Measurements from ENCODE around the gene SORL1-AS1.

SORL1-AS1 gene

DNA sequence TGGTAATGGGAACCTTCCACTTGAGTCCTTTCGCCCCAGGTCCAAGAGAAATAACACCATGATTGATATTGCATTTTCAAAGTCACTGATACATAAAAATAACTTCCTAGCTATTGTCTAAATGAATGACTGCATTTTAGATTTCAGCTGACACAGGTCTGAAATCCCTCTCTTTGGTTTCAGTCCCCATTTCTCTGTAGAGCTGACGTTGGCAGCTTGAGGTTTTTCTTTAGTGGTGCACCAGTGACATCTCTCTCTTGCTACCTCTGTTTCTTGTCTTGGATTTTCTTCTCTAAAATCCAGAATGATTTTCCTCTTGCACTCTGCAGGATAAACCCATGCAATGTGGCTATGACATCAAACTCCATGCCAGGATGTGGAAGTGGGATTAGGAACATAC, 32.4 kb downstream of the SORL1-AS1 start:
- Histone ChIP-seq H4K20me1 (ENCODE audit: insufficient read depth) (0 out of 2 replicates have a peak, but pooled peaks cover 3% of the 10 kb centered on the region), H2AFZ (no peak overlapping the region), H3K27ac (no peak overlapping the region), H3K4me3 (no peak overlapping the region), H3K79me2 (ENCODE audit: low read depth) (no peaks in the 10 kb centered on the region), H3K9me3 (ENCODE audit: insufficient read depth, low read depth) (no peaks in the 10 kb centered on the region), H3K36me3 (ENCODE audit: low read depth) (no peaks in the 10 kb centered on the region), H3F3A (ENCODE audit: insufficient read depth, low read depth) (no peaks in the 10 kb centered on the region), H3K9me2 (ENCODE audit: insufficient read depth) (no peaks in the 10 kb centered on the region), H3K4me1 (replicated peaks; ENCODE audit: insufficient read depth) (peaks cover 24% of the 10 kb centered on the region), H3K27me3 (ENCODE audit: insufficient read depth, low read depth) (peaks cover 4% of the 10 kb centered on the region; the same call in 1 of the 2 replicates), H3K4me2 (no peak overlapping the region)
- TF ChIP-seq, protein P1, sequence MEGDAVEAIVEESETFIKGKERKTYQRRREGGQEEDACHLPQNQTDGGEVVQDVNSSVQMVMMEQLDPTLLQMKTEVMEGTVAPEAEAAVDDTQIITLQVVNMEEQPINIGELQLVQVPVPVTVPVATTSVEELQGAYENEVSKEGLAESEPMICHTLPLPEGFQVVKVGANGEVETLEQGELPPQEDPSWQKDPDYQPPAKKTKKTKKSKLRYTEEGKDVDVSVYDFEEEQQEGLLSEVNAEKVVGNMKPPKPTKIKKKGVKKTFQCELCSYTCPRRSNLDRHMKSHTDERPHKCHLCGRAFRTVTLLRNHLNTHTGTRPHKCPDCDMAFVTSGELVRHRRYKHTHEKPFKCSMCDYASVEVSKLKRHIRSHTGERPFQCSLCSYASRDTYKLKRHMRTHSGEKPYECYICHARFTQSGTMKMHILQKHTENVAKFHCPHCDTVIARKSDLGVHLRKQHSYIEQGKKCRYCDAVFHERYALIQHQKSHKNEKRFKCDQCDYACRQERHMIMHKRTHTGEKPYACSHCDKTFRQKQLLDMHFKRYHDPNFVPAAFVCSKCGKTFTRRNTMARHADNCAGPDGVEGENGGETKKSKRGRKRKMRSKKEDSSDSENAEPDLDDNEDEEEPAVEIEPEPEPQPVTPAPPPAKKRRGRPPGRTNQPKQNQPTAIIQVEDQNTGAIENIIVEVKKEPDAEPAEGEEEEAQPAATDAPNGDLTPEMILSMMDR (conservative IDR thresholded peaks at IDR 0.05) = no peak
- TF ChIP-seq EZH2 (IDR thresholded peaks at IDR 0.05; ENCODE audit: low read depth) = no peak
- POLR2A ChIA-PET (ENCODE audit: unreplicated experiment) = no interaction called here
- CTCF ChIA-PET = no interaction called here
- intact Hi-C loops (cut with micrococcal nuclease; ENCODE audit: unreplicated experiment) = no loop called here
- no TSS peak for BruUV-seq (replicated peaks)
- DNase-seq = no peak

DNA sequence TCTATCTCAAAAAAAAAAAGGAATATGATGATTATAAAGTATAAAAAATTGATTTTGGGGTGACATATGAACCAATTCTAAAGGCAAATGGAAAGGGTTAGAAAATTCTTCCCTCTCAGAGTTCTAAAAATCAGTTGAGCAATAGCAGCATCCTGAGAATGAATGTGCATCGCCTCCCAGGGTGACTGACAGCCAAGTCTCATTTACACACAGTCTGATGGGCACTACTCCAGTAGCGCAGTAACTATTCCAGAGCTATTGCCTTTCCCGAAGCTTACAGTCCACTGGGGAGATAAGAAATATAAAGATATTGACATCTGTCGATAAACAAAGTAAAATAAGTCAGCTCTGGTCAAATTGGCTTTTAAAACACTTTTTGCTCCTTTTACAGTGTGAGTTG, 32.9 kb downstream of the SORL1-AS1 start:
- 0 out of 2 replicates have a peak, but pooled peaks cover 3% of the 10 kb centered on the region for H4K20me1 ChIP-seq (ENCODE audit: insufficient read depth)
- H3K9me2 ChIP-seq (ENCODE audit: insufficient read depth) = no peaks in the 10 kb centered on the region
- POLR2A ChIA-PET (ENCODE audit: unreplicated experiment) = no interaction called here
- H3K27me3 ChIP-seq (ENCODE audit: insufficient read depth, low read depth) = no peaks in the 10 kb centered on the region
- no peaks in the 10 kb centered on the region for H3K79me2 ChIP-seq (ENCODE audit: low read depth)
- CTCF ChIA-PET = no interaction called here
- TF ChIP-seq, protein P1 (conservative IDR thresholded peaks at IDR 0.05) = no peak
- no peak for TF ChIP-seq EZH2 (IDR thresholded peaks at IDR 0.05; ENCODE audit: low read depth)
- H2AFZ ChIP-seq = no peak overlapping the region
- H3K9me3 ChIP-seq (ENCODE audit: insufficient read depth, low read depth) = no peaks in the 10 kb centered on the region
- H3K36me3 ChIP-seq (ENCODE audit: low read depth) = no peaks in the 10 kb centered on the region
- DNase-seq = no peak
- intact Hi-C loops (cut with micrococcal nuclease; ENCODE audit: unreplicated experiment) = no loop called here
- H3K4me1 ChIP-seq (replicated peaks; ENCODE audit: insufficient read depth) = peaks cover 27% of the 10 kb centered on the region
- H3K4me2 ChIP-seq = no peak overlapping the region
- H3K27ac ChIP-seq = no peak overlapping the region
- H3K4me3 ChIP-seq = no peak overlapping the region
- no peaks in the 10 kb centered on the region for H3F3A ChIP-seq (ENCODE audit: insufficient read depth, low read depth)
- BruUV-seq (replicated peaks) = no TSS peak

DNA sequence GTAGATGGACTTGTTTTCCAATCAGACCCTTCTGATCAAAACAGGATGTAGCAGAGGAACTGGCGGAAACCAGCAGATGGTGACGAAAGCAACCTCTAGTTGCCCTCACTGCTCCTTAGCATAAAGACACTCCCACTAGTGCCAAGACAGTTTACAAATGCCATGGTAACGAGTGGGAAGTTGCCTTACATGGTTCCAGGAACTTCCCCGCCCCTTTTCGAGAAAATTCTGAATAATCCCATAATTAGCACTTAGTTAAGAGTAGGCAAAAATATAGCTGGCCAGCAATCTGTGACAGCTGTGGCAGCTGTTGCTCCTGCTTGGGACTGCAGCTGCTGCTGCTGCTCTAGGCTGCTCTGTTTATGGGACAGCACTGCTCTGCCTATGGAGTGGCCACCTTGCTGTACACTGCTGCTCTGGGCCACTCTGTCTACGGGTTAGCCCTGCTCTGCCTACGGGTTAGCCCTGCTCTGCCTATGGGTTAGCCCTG, 34.1 kb downstream of the SORL1-AS1 start:
- no peak overlapping the region for H2AFZ ChIP-seq
- H3K27me3 ChIP-seq (ENCODE audit: insufficient read depth, low read depth) = no peaks in the 10 kb centered on the region
- no peaks in the 10 kb centered on the region for H3K36me3 ChIP-seq (ENCODE audit: low read depth)
- no peaks in the 10 kb centered on the region for H3K9me3 ChIP-seq (ENCODE audit: insufficient read depth, low read depth)
- TF ChIP-seq EZH2 (IDR thresholded peaks at IDR 0.05; ENCODE audit: low read depth) = no peak
- TF ChIP-seq, protein P1 (conservative IDR thresholded peaks at IDR 0.05) = no peak
- H3F3A ChIP-seq (ENCODE audit: insufficient read depth, low read depth) = no peaks in the 10 kb centered on the region
- CTCF ChIA-PET = no interaction called here
- peaks cover 27% of the 10 kb centered on the region for H3K4me1 ChIP-seq (replicated peaks; ENCODE audit: insufficient read depth)
- POLR2A ChIA-PET (ENCODE audit: unreplicated experiment) = no interaction called here
- no peak for DNase-seq
- no peak overlapping the region for H3K27ac ChIP-seq
- H3K9me2 ChIP-seq (ENCODE audit: insufficient read depth) = no peaks in the 10 kb centered on the region
- H4K20me1 ChIP-seq (ENCODE audit: insufficient read depth) = no peaks in the 10 kb centered on the region
- no peaks in the 10 kb centered on the region for H3K79me2 ChIP-seq (ENCODE audit: low read depth)
- no TSS peak for BruUV-seq (replicated peaks)
- intact Hi-C loops (cut with micrococcal nuclease; ENCODE audit: unreplicated experiment) = no loop called here
- no peak overlapping the region for H3K4me3 ChIP-seq
- H3K4me2 ChIP-seq = no peak overlapping the region
